T-helper 1 cell treated with Interleukin-12 subunit alpha and Interleukin-12 subunit beta and Interleukin-4 antibody, amounts not matched to agents 30 μg/mL and 1 μg/mL, for 36 hours (primary cell): ENCODE results near the gene MAOA.

ENCODE experiments used
- H3K27ac Mint-ChIP-seq: one replicate; pipeline ENCODE4 v1.8.0; 2021; ENCODE audit warnings: mild to moderate bottlenecking, mixed read lengths
- H3K27me3 Mint-ChIP-seq: one replicate; pipeline ENCODE4 v1.8.0; 2021; ENCODE audit warnings: low read depth, mixed read lengths
- H3K36me3 Mint-ChIP-seq: one replicate; pipeline ENCODE4 v1.8.0; 2021; ENCODE audit warnings: low read depth, mixed read lengths
- H3K4me1 Mint-ChIP-seq: one replicate; pipeline ENCODE4 v1.8.0; 2021; ENCODE audit warnings: low read depth, mixed read lengths
- H3K4me3 Mint-ChIP-seq: one replicate; pipeline ENCODE4 v1.8.0; 2021; ENCODE audit warnings: mild to moderate bottlenecking, moderate library complexity, mixed read lengths
- H3K9me3 Mint-ChIP-seq: one replicate; pipeline ENCODE4 v1.8.0; 2021; ENCODE audit warnings: mixed read lengths

Gene MAOA

GRCh38 chrX:43679058-43679457, 23.0 kb downstream of the MAOA start:
- Mint-ChIP-seq H3K36me3 (no peaks in the 10 kb centered on the region), H3K4me3 (no peak overlapping the region), H3K27ac (no peak overlapping the region), H3K9me3 (no peaks in the 10 kb centered on the region), H3K4me1 (no peaks in the 10 kb centered on the region), H3K27me3 (no peaks in the 10 kb centered on the region)

GRCh38 chrX:43679778-43680177, 23.7 kb downstream of the MAOA start:
- H3K27ac Mint-ChIP-seq = no peak overlapping the region
- H3K36me3 Mint-ChIP-seq = no peaks in the 10 kb centered on the region
- H3K4me3 Mint-ChIP-seq = no peak overlapping the region
- no peaks in the 10 kb centered on the region for H3K9me3 Mint-ChIP-seq
- H3K27me3 Mint-ChIP-seq = no peaks in the 10 kb centered on the region
- H3K4me1 Mint-ChIP-seq = no peaks in the 10 kb centered on the region

DNA sequence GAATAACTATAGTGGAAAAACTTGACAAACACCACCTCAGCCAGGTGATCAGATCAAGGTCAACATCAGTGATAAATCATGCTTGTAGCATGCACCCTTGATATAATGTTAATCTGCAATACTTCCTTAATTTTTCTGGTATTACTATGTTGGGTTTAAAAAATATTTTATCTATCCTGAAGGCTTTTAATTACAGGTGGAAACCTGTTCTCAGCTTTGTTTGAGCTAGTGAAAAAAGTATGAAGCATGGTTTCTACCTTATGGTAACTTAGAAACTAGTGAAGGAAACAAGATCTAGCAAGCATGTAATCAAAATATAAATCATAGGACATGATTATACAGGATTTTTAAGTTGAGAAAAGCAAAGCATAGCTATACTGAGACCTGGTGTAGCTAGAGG, 26.6 kb downstream of the MAOA start:
- Mint-ChIP-seq H3K36me3 (no peaks in the 10 kb centered on the region), H3K4me3 (no peak overlapping the region), H3K27ac (no peak overlapping the region), H3K9me3 (no peaks in the 10 kb centered on the region), H3K27me3 (no peaks in the 10 kb centered on the region), H3K4me1 (no peaks in the 10 kb centered on the region)

DNA sequence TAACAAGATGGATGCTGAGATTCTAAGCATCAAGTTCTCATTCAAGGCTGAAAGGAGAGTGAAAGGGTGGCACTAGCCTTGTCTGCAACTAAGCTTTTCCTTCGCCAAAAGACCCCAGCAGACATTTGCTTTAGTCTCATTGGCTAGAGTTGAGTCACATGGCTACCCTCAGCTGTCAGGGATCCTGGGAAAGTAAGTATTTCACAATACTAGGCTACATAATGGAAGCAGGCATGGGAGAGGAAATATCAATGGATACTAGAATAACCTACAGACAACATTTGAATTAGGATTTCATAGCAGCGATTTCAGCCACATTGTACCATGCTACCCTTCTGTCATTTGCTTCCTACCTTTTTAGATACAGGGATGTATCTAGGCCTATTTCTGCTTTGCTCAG, 29.1 kb downstream of the MAOA start:
- Mint-ChIP-seq H3K27ac (no peak overlapping the region), H3K4me1 (no peaks in the 10 kb centered on the region), H3K27me3 (no peaks in the 10 kb centered on the region), H3K9me3 (no peaks in the 10 kb centered on the region), H3K4me3 (no peak overlapping the region), H3K36me3 (no peaks in the 10 kb centered on the region)

GRCh38 chrX:43688586-43688985, 32.5 kb downstream of the MAOA start:
- H3K36me3 Mint-ChIP-seq = no peaks in the 10 kb centered on the region
- H3K9me3 Mint-ChIP-seq = no peaks in the 10 kb centered on the region
- H3K27me3 Mint-ChIP-seq = no peaks in the 10 kb centered on the region
- H3K4me3 Mint-ChIP-seq = no peak overlapping the region
- H3K27ac Mint-ChIP-seq = no peak overlapping the region
- no peaks in the 10 kb centered on the region for H3K4me1 Mint-ChIP-seq

DNA sequence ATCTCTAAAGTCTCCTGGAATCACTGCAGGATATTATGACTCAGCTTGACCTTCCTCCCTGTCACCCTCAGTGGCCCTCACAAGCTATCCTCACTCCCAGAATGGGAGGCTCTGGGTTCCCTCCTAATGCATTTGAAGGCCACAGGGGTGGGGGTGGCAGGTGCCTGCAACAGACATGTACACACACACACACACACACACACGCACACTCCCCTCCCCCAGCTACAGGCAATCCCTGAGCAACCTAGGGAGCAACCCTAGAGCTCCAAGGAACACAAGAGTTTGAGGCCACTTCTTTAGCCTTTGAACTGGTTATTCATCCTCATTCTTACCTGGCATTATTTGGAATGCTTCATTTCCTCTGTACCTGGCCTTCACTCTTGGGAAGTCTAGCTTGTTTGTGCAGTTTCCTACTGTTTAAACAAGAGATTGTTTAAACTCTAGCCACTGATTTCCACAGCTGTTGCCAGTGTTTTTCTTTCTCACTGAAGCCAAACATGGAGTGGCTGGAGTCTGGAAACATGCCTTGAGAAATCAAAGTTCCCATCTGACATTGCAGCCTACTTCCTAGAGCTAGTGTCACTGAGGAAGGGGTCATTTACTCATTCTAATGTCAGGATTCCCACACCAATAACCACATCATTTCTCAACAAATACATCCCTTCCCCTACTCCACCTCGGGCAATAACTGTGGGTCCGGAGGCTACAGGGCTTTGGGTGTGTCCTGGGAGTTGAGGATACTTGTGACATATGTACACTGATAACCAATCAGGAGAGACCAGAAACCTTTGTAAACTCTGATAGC, 37.7 kb downstream of the MAOA start:
- Mint-ChIP-seq H3K4me3 (no peak overlapping the region), H3K27ac (no peak overlapping the region), H3K27me3 (no peaks in the 10 kb centered on the region), H3K4me1 (no peaks in the 10 kb centered on the region), H3K9me3 (no peaks in the 10 kb centered on the region), H3K36me3 (no peaks in the 10 kb centered on the region)

DNA sequence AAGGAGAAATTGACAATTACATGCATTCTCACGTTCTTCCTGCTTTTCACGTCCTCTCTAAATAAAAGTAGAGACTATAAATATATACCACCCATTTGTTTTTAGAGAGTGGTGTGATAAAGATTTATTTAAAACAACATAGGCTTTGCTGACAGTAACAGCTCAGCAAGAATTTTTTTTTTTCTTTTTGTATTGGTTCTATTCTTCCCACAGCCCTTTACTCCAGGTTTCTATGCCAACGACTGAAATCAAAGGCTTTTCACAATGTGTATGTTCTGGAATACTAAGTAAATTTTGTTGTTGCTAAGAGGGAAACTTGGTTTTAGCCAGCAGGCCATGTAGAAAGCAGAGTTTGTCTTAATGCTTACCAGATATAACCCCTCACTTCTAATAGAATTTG, 43.4 kb downstream of the MAOA start:
- Mint-ChIP-seq H3K36me3 (no peaks in the 10 kb centered on the region), H3K4me3 (no peak overlapping the region), H3K9me3 (no peaks in the 10 kb centered on the region), H3K27ac (no peak overlapping the region), H3K4me1 (no peaks in the 10 kb centered on the region), H3K27me3 (no peaks in the 10 kb centered on the region)

DNA sequence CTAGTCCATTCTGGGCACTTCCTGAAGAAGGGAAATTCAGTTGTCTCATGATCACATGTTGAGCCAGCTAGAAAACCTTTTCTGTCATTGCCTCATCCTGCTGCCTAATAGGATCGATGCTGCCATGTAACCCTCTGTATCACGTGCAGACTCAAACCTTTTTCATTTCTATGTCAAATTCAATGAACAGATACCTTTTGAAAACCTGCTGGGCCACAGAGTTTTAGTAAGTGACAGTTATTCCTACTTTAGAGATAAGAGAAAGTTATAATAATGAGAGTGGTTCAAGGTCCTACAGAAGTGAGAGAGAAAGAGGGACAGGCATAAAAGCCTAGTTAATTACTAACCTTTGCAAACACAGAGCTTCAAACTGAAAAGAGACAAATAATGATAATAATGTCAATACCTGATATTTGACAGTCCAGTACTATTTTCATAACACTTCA, 46.0 kb downstream of the MAOA start:
- Mint-ChIP-seq H3K9me3 (no peaks in the 10 kb centered on the region), H3K27me3 (no peaks in the 10 kb centered on the region), H3K4me3 (no peak overlapping the region)

GRCh38 chrX:43702660-43703059, 46.6 kb downstream of the MAOA start:
- H3K9me3 Mint-ChIP-seq = no peaks in the 10 kb centered on the region
- H3K27me3 Mint-ChIP-seq = no peaks in the 10 kb centered on the region
- no peaks in the 10 kb centered on the region for H3K4me1 Mint-ChIP-seq
- H3K36me3 Mint-ChIP-seq = no peaks in the 10 kb centered on the region
- H3K27ac Mint-ChIP-seq = no peak overlapping the region
- H3K4me3 Mint-ChIP-seq = no peak overlapping the region

More for the DNA sequence above, 46.0 kb downstream of the MAOA start:
- H3K27ac Mint-ChIP-seq = no peak overlapping the region
- H3K4me1 Mint-ChIP-seq = no peaks in the 10 kb centered on the region
- no peaks in the 10 kb centered on the region for H3K36me3 Mint-ChIP-seq

DNA sequence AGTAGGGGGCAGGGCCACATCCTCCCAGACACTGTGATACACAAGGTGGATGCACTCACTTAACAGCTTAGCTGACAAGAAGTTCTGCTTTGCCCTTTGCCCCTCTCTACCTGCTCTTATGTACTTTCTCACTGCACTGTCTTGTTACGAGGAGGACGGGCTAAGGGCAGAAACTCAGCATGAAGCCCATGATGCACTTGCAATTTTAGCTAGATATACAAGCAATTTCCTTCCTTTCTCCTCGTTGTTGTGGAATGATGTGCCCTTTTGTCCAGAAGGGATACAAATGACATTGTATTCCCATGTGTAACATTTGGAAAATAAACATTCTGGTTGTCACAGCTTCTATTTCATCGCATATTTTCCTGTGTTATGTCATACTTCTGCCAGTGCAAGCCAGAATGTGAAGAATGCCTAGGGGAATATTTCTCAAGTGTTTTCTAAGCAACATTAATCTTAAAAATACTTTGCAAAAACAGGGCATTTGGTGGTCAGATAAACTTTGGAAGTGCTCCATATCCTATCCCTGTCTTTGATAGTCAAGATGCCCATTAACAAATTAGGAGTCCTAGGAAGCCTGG, 47.2 kb downstream of the MAOA start:
- H3K4me3 Mint-ChIP-seq = no peak overlapping the region
- no peaks in the 10 kb centered on the region for H3K4me1 Mint-ChIP-seq
- H3K27me3 Mint-ChIP-seq = no peaks in the 10 kb centered on the region
- no peak overlapping the region for H3K27ac Mint-ChIP-seq
- H3K9me3 Mint-ChIP-seq = no peaks in the 10 kb centered on the region
- H3K36me3 Mint-ChIP-seq = no peaks in the 10 kb centered on the region

GRCh38 chrX:43706786-43707370, 50.8 kb downstream of the MAOA start:
- Mint-ChIP-seq H3K27me3 (no peaks in the 10 kb centered on the region), H3K36me3 (no peaks in the 10 kb centered on the region), H3K4me1 (no peaks in the 10 kb centered on the region), H3K4me3 (no peak overlapping the region), H3K27ac (no peak overlapping the region), H3K9me3 (no peaks in the 10 kb centered on the region)

DNA sequence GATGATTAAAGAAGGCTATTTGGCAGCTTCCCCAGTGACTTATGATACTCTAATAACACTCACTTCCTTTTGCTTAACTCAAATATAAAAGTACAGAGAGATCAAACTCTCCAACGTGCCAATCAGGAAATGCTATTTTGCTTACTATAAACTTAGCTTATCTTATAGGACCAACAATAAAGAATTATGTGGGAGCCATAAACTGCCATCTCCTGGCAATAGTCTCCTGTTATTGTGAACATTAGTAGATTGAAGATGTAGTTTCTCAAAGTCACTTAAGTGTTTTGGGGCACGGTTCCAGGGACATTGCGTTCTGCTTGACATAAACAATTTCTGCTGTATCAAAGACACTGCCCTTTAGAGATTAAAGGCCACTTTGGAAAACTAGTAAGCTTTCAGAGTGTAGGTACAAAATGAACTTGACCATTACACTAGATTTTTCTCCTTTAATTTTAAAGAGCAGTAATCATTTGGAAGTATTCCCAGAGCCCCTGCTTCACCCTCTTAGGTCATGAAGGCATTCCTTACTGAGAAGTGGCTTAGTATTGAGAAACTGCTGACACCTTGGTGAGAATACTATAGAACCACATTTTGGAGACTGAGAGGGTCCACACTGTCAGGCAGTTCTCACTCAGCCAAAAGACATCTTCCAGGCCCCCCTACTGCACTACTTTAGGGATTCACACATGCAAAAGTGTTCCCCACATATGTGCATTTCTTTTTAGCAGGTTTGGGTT, 51.9 kb downstream of the MAOA start:
- H3K27me3 Mint-ChIP-seq = no peaks in the 10 kb centered on the region
- no peak overlapping the region for H3K27ac Mint-ChIP-seq
- no peaks in the 10 kb centered on the region for H3K4me1 Mint-ChIP-seq
- H3K4me3 Mint-ChIP-seq = no peak overlapping the region
- H3K9me3 Mint-ChIP-seq = no peaks in the 10 kb centered on the region
- no peaks in the 10 kb centered on the region for H3K36me3 Mint-ChIP-seq

- Mint-ChIP-seq H3K27ac (no peak overlapping the region), H3K4me1 (no peaks in the 10 kb centered on the region), H3K27me3 (no peaks in the 10 kb centered on the region), H3K36me3 (no peaks in the 10 kb centered on the region), H3K4me3 (no peak overlapping the region), H3K9me3 (no peaks in the 10 kb centered on the region)
Observed at GRCh38 chrX:43716144-43716543, 60.0 kb downstream of the MAOA start.

- H3K9me3 Mint-ChIP-seq = no peaks in the 10 kb centered on the region
- H3K4me3 Mint-ChIP-seq = no peak overlapping the region
- no peaks in the 10 kb centered on the region for H3K27me3 Mint-ChIP-seq
- H3K4me1 Mint-ChIP-seq = no peaks in the 10 kb centered on the region
- no peaks in the 10 kb centered on the region for H3K36me3 Mint-ChIP-seq
- no peak overlapping the region for H3K27ac Mint-ChIP-seq
Observed at GRCh38 chrX:43716696-43717095, 60.6 kb downstream of the MAOA start.

- no peaks in the 10 kb centered on the region for H3K27me3 Mint-ChIP-seq
- H3K4me1 Mint-ChIP-seq = no peaks in the 10 kb centered on the region
- no peaks in the 10 kb centered on the region for H3K9me3 Mint-ChIP-seq
- no peak overlapping the region for H3K4me3 Mint-ChIP-seq
- no peaks in the 10 kb centered on the region for H3K36me3 Mint-ChIP-seq
- H3K27ac Mint-ChIP-seq = no peak overlapping the region
Observed at GRCh38 chrX:43717161-43717560, 61.1 kb downstream of the MAOA start.
